Right renal pelvis (tissue), 4 donors: ENCODE data around the gene ARHGAP35. TPM values are rescaled to one million over a fixed set of nuclear protein-coding genes. Genes with fewer than 3 reads are reported as not detected.

Experiments used
- DNase-seq, 4 donors: peaks; one replicate each; pipeline ENCODE4 v3.0.0-alpha.2; 2013; ENCODE audit warnings: low read depth in 4 of 4, low spot score in 3 of 4, missing footprints in 1 of 4
- polyA plus RNA-seq, 4 donors: library from polyadenylated mRNA; unstranded; fragments of 120-200 nt; gene quantifications; one replicate each; pipeline ENCODE4 v1.2.1, GENCODE V29; 2013; ENCODE audit not compliant: insufficient read length in 4 of 4

ARHGAP35 gene
- polyA plus RNA-seq, 4 donors: 48.4 to 54.5 (median 48.7) TPM

DNA sequence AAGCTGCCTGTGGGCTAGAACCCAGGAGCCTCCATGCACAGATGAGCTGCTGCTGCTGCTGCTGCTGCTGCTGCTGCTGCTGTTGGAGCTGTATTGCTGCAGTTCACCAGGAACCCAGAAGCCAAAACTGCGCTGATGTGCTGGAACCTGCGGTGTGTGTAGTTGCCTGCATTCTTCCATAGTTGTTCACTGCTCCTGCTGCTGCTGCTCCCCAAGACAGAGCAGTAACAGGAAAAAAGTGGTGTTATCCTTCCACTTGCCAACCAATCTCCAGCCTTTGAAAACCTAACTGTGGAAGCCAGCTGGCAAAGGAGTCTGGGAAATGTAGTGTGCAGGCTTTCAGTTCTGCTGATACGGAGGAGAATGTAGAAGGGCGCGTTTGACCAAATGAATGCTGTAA lies 37.9 kb downstream of the ARHGAP35 start:
- no peak for DNase-seq

GRCh38 chr19:46900341-46900740 lies 39.5 kb downstream of the ARHGAP35 start:
- DNase-seq: no peak

GRCh38 chr19:46901701-46902401 lies 41.1 kb downstream of the ARHGAP35 start:
- DNase-seq: no peak

GRCh38 chr19:46902402-46902766 lies 41.6 kb downstream of the ARHGAP35 start:
- DNase-seq: no peak

- DNase-seq: no peak
These were observed 42.7 kb downstream of the ARHGAP35 start for GRCh38 chr19:46903458-46903857.

- DNase-seq: no peak
These were observed 43.6 kb downstream of the ARHGAP35 start for GRCh38 chr19:46904114-46905060.

DNA sequence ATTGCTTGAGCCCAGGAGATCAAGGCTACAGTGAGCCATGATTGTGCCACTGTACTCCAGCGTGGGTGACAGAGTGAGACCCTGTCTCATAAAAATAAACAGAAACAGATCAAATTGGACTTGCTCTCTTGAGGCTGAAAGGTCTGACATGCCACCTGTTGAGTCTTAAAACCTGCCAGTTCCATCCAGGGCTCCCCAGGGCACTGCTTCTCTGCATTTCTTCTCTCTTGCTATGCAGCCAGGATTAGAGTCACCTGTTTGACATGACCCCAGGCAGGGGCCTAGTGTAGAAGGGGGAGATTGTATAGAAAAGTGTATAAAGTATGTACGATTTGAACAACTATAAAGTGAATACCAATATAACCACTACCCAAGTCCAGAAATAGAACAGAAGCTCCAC lies 45.4 kb downstream of the ARHGAP35 start:
- DNase-seq: no peak

- DNase-seq: no peak
These were observed 47.1 kb downstream of the ARHGAP35 start for GRCh38 chr19:46907880-46908279.

DNA sequence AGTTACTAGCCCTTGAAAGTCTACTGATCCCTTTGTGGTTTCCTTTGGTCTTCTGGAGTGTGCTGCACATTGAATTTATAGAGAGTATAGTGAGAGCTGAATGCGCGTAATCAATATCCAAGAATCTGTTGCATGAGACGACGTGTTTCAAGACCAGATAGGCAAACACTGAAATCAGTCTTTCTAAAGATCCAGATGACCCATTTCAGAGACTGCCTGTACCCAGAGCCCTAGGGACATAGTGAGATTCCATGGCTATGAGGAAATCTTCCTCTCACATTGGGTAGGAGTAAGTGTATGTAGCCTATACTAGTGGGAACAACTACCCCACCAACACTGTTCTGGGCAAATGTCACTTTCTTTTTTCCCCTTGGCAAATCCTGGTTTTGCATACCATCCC lies 48.6 kb downstream of the ARHGAP35 start:
- no peak for DNase-seq

Other genes starting within 250 kb of the ARHGAP35 start
- 1 to 10 TPM; 1.5 to 2.6 (median 2.3) TPM for gene PTGIR, start 235.9 kb upstream of the ARHGAP35 start, polyA plus RNA-seq
- 1 to 10 TPM; 2.4 to 4.7 (median 2.7) TPM for gene GNG8, start 224.8 kb upstream of the ARHGAP35 start, polyA plus RNA-seq
- 10 to 100 TPM; 24.2 to 29.1 (median 27.5) TPM for gene DACT3, start 199.8 kb upstream of the ARHGAP35 start, polyA plus RNA-seq
- gene PRKD2, start 143.9 kb upstream of the ARHGAP35 start, polyA plus RNA-seq: 10 to 100 TPM; 28.6 to 41.1 (median 39.6) TPM
- gene FKRP, start 114.9 kb upstream of the ARHGAP35 start, polyA plus RNA-seq: 10 to 100 TPM; 18.0 to 22.3 (median 21.5) TPM
- 10 to 100 TPM; 78.5 to 94.7 (median 81.2) TPM for gene STRN4, start 114.5 kb upstream of the ARHGAP35 start, polyA plus RNA-seq
- gene SLC1A5, start 72.4 kb upstream of the ARHGAP35 start, polyA plus RNA-seq: 10 to 100 TPM; 37.8 to 54.3 (median 41.2) TPM
- 100 to 1,000 TPM in 1 of 4 donors, 10 to 100 TPM in 3; 81.9 to 109 (median 92.9) TPM for gene AP2S1, start 10.2 kb upstream of the ARHGAP35 start, polyA plus RNA-seq
- 1 to 10 TPM; 1.3 to 3.1 (median 1.4) TPM for gene NPAS1, start 158.8 kb downstream of the ARHGAP35 start, polyA plus RNA-seq
- gene TMEM160, start 187.6 kb downstream of the ARHGAP35 start, polyA plus RNA-seq: 10 to 100 TPM in 2 of 4 donors, 1 to 10 TPM in 2; 6.2 to 18.5 (median 9.0) TPM